Lung (tissue), 12 donors: ENCODE data around the gene FOXM1. TPM values are rescaled to one million over a fixed set of nuclear protein-coding genes. Genes with fewer than 3 reads are reported as not detected.

Source experiments
- ATAC-seq: fragments of 200-7000 bp; cut with Tn5 transposase; one replicate; pipeline ENCODE4 v1.9.1; 2020; ENCODE audit warnings: moderate number of reproducible peaks; ENCODE audit not compliant: insufficient read depth, low FRiP score
- DNase-seq, 3 donors: peaks; one replicate each; pipeline ENCODE4 v3.0.0-alpha.2; 2013 to 2017
- H3K27ac ChIP-seq, 2 donors: one replicate each; pipeline ENCODE4 v1.5.1; 2013; ENCODE audit warnings: mild to moderate bottlenecking in 2 of 2, moderate library complexity in 2 of 2, control low read depth in 1 of 2, inconsistent platforms in 1 of 2, low read depth in 1 of 2, low read length in 1 of 2
- H3K27me3 ChIP-seq, 3 donors: one replicate each; pipeline ENCODE4 v1.5.1; 2013; ENCODE audit warnings: low read length in 2 of 3; ENCODE audit not compliant: control insufficient read depth in 3 of 3, insufficient read depth in 3 of 3
- H3K36me3 ChIP-seq, 4 donors: one replicate each; pipeline ENCODE4 v1.5.1; 2013; ENCODE audit warnings: low read length in 4 of 4, mild to moderate bottlenecking in 1 of 4, moderate library complexity in 1 of 4; ENCODE audit not compliant: control insufficient read depth in 4 of 4, insufficient read depth in 4 of 4
- H3K4me1 ChIP-seq, 5 donors: one replicate each; pipeline ENCODE4 v1.5.1; 2013; ENCODE audit warnings: low read length in 5 of 5, mild to moderate bottlenecking in 2 of 5, moderate library complexity in 1 of 5; ENCODE audit not compliant: control insufficient read depth in 5 of 5, insufficient read depth in 5 of 5
- H3K4me3 ChIP-seq: one replicate; pipeline ENCODE4 v1.5.1; 2013; ENCODE audit warnings: mild to moderate bottlenecking, control low read depth, moderate library complexity
- H3K9ac ChIP-seq, 2 donors: one replicate each; pipeline ENCODE4 v1.5.1; 2013; ENCODE audit warnings: low read length in 2 of 2, control low read depth in 1 of 2; ENCODE audit not compliant: insufficient read depth in 1 of 2
- H3K9me3 ChIP-seq, 4 donors: one replicate each; pipeline ENCODE4 v1.5.1; 2013; ENCODE audit warnings: low read length in 3 of 4, mild to moderate bottlenecking in 1 of 4, moderate library complexity in 1 of 4; ENCODE audit not compliant: control insufficient read depth in 4 of 4, insufficient read depth in 3 of 4
- CTCF ChIP-seq: IDR thresholded peaks from 2 replicates; pipeline ENCODE4 v1.5.1; 2012; ENCODE audit warnings: mild to moderate bottlenecking; ENCODE audit errors: control extremely low read depth, extremely low read depth
- WGBS, 2 donors: extraction: QIAGEN DNeasy Blood & Tissue Kit; methylation state at CpG; one replicate each; pipeline ENCODE4 v1.1.7; 2013; 5-methylcytosine and 5-hydroxymethylcytosine counted together
- polyA plus RNA-seq, 2 donors: library from polyadenylated mRNA; stranded (reverse); fragments of 200-250 nt; gene quantifications; one replicate each; pipeline ENCODE4 v1.2.1, GENCODE V29; 2013
- total RNA-seq, 2 donors: library from RNA; depleted of rRNA in 1 of 2; stranded (reverse); fragments of >200 nt in 1 of 2; gene quantifications; one replicate each; pipeline ENCODE4 v1.2.1, GENCODE V29; 2014 to 2021
- donor health status: control.
- donor health status: control.
- donor health status: Bipolar disorder and iron deficiency.
- donor health status: healthy.
- donor health status: DM: yes; HTN: yes; CAD: no.

The FOXM1 gene
- total and polyA plus RNA-seq, 4 donors = 1.6 to 4.0 (median 3.2) TPM

- no peak overlapping the region for H3K27ac ChIP-seq
- peaks cover 0 to 20% (median 8%) of the 10 kb centered on the region in 5 donors for H3K4me1 ChIP-seq
- H3K27me3 ChIP-seq = no peaks in the 10 kb centered on the region
- H3K4me3 ChIP-seq = no peak overlapping the region
- DNase-seq (no peak), ATAC-seq (no peak)
- WGBS, 2 donors = 58 to 74% methylated on average over 5 of the region's 5 CpGs
- H3K36me3 ChIP-seq = peaks cover under 1 to 9% (median 8%) of the 10 kb centered on the region in 4 donors
- no peak for TF ChIP-seq CTCF
- H3K9ac ChIP-seq = no peak overlapping the region
- H3K9me3 ChIP-seq = no peaks in the 10 kb centered on the region
These were observed 43.6 kb downstream of the FOXM1 start for GRCh38 chr12:2833327-2833726.

GRCh38 chr12:2832550-2833127, 44.3 kb downstream of the FOXM1 start:
- no peak for TF ChIP-seq CTCF
- 77 to 87% methylated on average over 6 of the region's 6 CpGs for WGBS, 2 donors
- DNase-seq = no peak
- H3K27ac ChIP-seq = no peak overlapping the region
- no peaks in the 10 kb centered on the region for H3K27me3 ChIP-seq
- no peaks in the 10 kb centered on the region for H3K9me3 ChIP-seq
- peaks cover 0 to 20% (median 8%) of the 10 kb centered on the region in 5 donors for H3K4me1 ChIP-seq
- H3K9ac ChIP-seq = no peak overlapping the region
- peaks cover 2 to 14% (median 10%) of the 10 kb centered on the region in 4 donors for H3K36me3 ChIP-seq
- no peak for ATAC-seq
- H3K4me3 ChIP-seq = no peak overlapping the region

- DNase-seq (no peak), ATAC-seq (no peak)
- H3K4me3 ChIP-seq = no peak overlapping the region
- TF ChIP-seq CTCF = no peak
- peaks cover 0 to 1% (median 0%) of the 10 kb centered on the region in 5 donors for H3K4me1 ChIP-seq
- WGBS, 2 donors = 92% methylated on average over 6 of the region's 6 CpGs
- H3K27ac ChIP-seq = no peak overlapping the region
- H3K27me3 ChIP-seq = no peaks in the 10 kb centered on the region
- H3K9me3 ChIP-seq = no peaks in the 10 kb centered on the region
- peaks cover 10 to 41% (median 31%) of the 10 kb centered on the region in 4 donors for H3K36me3 ChIP-seq
- H3K9ac ChIP-seq = no peak overlapping the region
These were observed 47.7 kb downstream of the FOXM1 start for GRCh38 chr12:2829275-2829674.
